Lower lobe of right lung (tissue), 2 donors: ENCODE data around the gene LTF. TPM values are rescaled to one million over a fixed set of nuclear protein-coding genes. Genes with fewer than 3 reads are reported as not detected.
A peak's percentile ranks its signal among the peaks of the same experiment; 100 is the strongest.

Experiments
- ATAC-seq, 2 donors: fragments of 200-7000 bp; cut with Tn5 transposase; one replicate each; pipeline ENCODE4 v1.9.1; 2020 to 2022; ENCODE audit warnings: mild to moderate bottlenecking in 2 of 2, moderate library complexity in 2 of 2
- DNase-seq: peaks from one replicate; pipeline ENCODE4 v3.0.0-alpha.2; 2020
- H3K27ac ChIP-seq: fragments of 200-600 bp; one replicate; pipeline ENCODE4 v1.8.0; 2022
- H3K27me3 ChIP-seq: fragments of 200-600 bp; one replicate; pipeline ENCODE4 v1.8.0; 2022; ENCODE audit warnings: low read depth
- H3K36me3 ChIP-seq: fragments of 200-600 bp; one replicate; pipeline ENCODE4 v1.8.0; 2022; ENCODE audit warnings: mild to moderate bottlenecking
- H3K4me1 ChIP-seq: fragments of 200-600 bp; one replicate; pipeline ENCODE4 v1.8.0; 2022
- H3K4me3 ChIP-seq: fragments of 200-600 bp; one replicate; pipeline ENCODE4 v1.8.0; 2022; ENCODE audit warnings: mild to moderate bottlenecking
- H3K9me3 ChIP-seq: fragments of 200-600 bp; one replicate; pipeline ENCODE4 v1.8.0; 2022
- intact Hi-C: fragments of 100-400 bp; cut with DNase I; formaldehyde crosslinking; loops from one replicate; pipeline ENCODE4 v1.11.0; 2022
- total RNA-seq: library from RNA; stranded (reverse); fragmentation: NEBNext Ultra II Directional; extraction: Animal tissue kit (Norgen Biotek cat#: 25700); gene quantifications from one replicate; pipeline ENCODE4 v1.2.1, GENCODE V29; 2021
- TF ChIP-seq, protein P1 (sequence below): fragments of 200-600 bp; IDR thresholded peaks from one replicate; pipeline ENCODE4 v1.8.0; 2022; ENCODE audit warnings: antibody characterized with exemption, mild to moderate bottlenecking
- donor health status: DM: no; HTN: yes; CAD: no; lungs with severe emphysema.

The LTF gene
- total RNA-seq, 1 donor from 2014 or later = 53.5 TPM

DNA sequence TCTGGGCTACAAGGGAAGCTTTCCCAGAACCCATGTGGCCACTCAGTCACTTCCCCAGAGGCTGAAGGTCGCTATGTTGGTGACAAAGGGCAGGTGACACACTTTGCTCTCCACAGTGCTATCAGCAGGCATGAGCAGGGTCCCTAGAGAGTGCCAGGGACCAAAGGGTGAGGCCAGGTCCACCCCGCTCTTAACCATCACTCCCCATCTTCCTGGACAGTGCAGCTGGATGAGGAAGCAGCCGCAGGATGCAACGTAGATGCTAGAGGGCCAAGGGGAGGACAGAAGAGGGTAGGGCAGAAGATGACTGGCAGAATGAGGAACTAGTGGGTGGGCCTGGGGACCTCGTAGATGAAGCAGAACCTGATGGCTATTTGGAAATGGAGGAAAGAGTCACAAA, 13.6 kb upstream of the LTF start:
- H3K27ac ChIP-seq = no peak overlapping the region
- no peaks in the 10 kb centered on the region for H3K4me1 ChIP-seq
- no peaks in the 10 kb centered on the region for H3K27me3 ChIP-seq
- DNase-seq (no peak), ATAC-seq (peak in 1 of 2 donors; percentile 62)
- TF ChIP-seq, protein P1, sequence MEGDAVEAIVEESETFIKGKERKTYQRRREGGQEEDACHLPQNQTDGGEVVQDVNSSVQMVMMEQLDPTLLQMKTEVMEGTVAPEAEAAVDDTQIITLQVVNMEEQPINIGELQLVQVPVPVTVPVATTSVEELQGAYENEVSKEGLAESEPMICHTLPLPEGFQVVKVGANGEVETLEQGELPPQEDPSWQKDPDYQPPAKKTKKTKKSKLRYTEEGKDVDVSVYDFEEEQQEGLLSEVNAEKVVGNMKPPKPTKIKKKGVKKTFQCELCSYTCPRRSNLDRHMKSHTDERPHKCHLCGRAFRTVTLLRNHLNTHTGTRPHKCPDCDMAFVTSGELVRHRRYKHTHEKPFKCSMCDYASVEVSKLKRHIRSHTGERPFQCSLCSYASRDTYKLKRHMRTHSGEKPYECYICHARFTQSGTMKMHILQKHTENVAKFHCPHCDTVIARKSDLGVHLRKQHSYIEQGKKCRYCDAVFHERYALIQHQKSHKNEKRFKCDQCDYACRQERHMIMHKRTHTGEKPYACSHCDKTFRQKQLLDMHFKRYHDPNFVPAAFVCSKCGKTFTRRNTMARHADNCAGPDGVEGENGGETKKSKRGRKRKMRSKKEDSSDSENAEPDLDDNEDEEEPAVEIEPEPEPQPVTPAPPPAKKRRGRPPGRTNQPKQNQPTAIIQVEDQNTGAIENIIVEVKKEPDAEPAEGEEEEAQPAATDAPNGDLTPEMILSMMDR = no peak
- H3K36me3 ChIP-seq = no peaks in the 10 kb centered on the region
- intact Hi-C loops = no loop called here
- H3K4me3 ChIP-seq = no peak overlapping the region
- no peaks in the 10 kb centered on the region for H3K9me3 ChIP-seq

DNA sequence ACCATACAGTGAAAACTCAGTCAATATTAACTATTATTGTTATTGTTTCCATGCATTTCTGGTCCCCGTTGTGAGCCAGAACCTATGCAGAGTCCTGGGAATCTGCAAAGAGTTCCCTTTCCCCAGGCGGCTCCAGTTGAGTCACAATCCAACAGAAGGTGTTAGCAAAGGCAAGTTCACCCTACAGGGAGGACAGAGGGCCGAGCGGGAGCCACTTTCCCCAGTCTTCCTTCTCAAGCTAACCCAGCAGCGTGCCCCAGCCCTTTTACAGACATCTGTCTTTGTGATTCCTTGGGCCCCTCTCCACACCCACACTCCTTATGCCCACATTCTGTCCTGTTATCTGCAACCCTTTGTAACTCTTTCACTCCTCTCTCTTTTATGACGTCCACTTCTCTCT, 13.1 kb upstream of the LTF start:
- no peak overlapping the region for H3K4me3 ChIP-seq
- intact Hi-C loops = no loop called here
- no peaks in the 10 kb centered on the region for H3K27me3 ChIP-seq
- no peak overlapping the region for H3K27ac ChIP-seq
- TF ChIP-seq, protein P1 = no peak
- H3K4me1 ChIP-seq = no peaks in the 10 kb centered on the region
- ATAC-seq (no peak), DNase-seq (no peak)
- H3K36me3 ChIP-seq = no peaks in the 10 kb centered on the region
- no peaks in the 10 kb centered on the region for H3K9me3 ChIP-seq

DNA sequence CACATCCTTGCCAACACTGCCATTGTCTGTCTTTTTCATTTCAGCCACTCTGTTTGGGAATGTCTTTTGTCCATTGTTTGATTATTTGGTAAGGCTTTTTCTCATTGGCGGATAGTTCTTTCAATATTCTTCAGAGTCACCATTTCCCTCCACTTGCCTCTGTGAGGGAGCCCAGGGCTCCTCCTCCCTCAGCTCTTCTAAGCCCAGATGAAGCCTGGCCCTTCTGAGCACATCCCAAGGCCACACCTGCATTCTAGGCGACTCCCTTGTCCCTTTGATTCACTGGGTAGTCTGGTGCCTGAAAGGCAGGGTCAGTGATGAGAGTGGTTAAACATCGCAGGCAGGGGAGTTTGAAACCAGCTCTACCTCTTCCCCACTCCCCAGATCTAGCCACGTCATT, 12.4 kb upstream of the LTF start:
- Histone ChIP-seq H3K4me3 (no peak overlapping the region), H3K27me3 (no peaks in the 10 kb centered on the region), H3K36me3 (no peaks in the 10 kb centered on the region), H3K9me3 (no peaks in the 10 kb centered on the region), H3K27ac (no peak overlapping the region), H3K4me1 (no peaks in the 10 kb centered on the region)
- intact Hi-C loops = no loop called here
- ATAC-seq = no peak
- TF ChIP-seq, protein P1 = no peak
- DNase-seq = no peak

DNA sequence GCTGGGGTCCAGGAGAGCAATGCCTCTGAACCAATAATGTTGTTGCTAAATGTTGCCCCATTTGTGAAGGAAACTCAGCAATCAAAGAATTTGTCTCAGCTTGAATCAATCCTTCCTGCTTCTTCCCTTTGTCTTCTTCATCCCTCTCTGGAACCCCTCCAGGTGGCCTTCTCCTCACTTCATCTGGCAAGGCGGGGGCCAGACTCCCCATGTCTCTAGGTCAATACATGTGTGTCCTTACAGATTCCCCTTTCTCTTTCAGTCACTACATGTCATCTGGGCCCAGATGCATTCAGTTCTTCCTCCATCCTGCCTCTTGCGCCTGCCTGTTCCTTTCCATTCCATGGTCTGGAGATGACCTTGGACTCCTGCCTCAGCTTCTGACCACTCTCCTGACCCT, 8.0 kb upstream of the LTF start:
- no peaks in the 10 kb centered on the region for H3K9me3 ChIP-seq
- H3K4me1 ChIP-seq = peaks cover 10% of the 10 kb centered on the region
- H3K36me3 ChIP-seq = no peaks in the 10 kb centered on the region
- DNase-seq (no peak), ATAC-seq (no peak)
- no peak overlapping the region for H3K4me3 ChIP-seq
- no peak overlapping the region for H3K27ac ChIP-seq
- intact Hi-C loops = no loop called here
- H3K27me3 ChIP-seq = no peaks in the 10 kb centered on the region
- TF ChIP-seq, protein P1 = no peak

DNA sequence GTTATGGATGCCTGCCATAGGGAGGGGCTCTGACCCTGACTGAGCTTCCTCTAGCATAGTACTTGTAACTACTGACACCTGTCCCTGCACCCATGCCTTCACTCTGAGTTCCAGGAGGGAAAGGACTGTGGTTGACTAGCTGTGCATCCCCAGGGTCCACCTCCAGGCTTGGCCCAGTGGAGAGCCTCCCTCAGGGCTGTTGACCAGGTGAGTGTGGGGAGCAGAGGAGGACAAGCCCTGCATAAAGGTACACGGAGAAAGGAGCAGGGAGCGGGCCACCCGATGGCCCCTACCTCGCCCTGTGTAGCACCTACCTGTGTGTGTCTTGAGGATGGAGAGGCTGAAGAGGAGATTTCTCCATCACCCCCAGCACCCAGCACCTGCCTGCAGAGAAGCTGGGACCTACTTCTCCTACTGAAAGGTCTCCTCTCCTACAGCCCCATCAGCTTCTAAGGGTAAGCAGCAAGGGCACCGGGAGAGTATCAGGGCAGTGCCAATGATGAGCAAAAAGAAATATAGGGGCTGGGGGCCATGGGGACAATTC, 6.7 kb upstream of the LTF start:
- Histone ChIP-seq H3K27me3 (no peaks in the 10 kb centered on the region), H3K4me3 (no peak overlapping the region), H3K36me3 (no peaks in the 10 kb centered on the region), H3K9me3 (no peaks in the 10 kb centered on the region), H3K4me1 (peaks cover 10% of the 10 kb centered on the region), H3K27ac (no peak overlapping the region)
- ATAC-seq = peak in 1 of 2 donors; percentile 25
- no peak for DNase-seq
- intact Hi-C loops = no loop called here
- TF ChIP-seq, protein P1 = no peak

DNA sequence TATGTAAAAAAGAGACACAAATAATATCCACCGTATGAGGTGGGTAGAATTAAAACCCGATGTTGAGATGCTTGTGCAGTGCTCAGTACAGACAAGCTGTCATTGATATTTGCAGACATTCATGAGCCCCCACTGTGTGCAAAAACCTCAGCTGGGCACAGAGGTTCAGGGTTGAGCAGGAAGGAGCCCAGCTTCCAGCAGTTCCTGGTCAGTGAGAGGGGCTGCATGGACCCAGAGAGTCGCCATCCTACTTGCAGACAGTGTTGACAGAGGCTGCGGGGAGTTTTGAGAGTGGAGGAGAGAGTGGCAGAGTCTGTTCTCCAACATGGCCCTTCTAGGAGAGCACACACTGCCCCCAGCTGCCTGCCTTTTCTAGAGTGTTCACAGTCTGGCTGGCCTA, 6.1 kb upstream of the LTF start:
- Histone ChIP-seq H3K4me3 (no peak overlapping the region), H3K27ac (no peak overlapping the region), H3K36me3 (no peaks in the 10 kb centered on the region), H3K9me3 (no peaks in the 10 kb centered on the region), H3K27me3 (no peaks in the 10 kb centered on the region), H3K4me1 (peaks cover 10% of the 10 kb centered on the region)
- ATAC-seq = no peak
- DNase-seq = no peak
- TF ChIP-seq, protein P1 = no peak
- intact Hi-C loops = no loop called here
